A549 (cell line): ENCODE results near the gene GABRD. TPM values are rescaled to one million over a fixed set of nuclear protein-coding genes. Genes with fewer than 3 reads are reported as not detected.

Experiments
- ATAC-seq, 2 experiments: fragments of 200-7000 bp in 1 of 2; fragments of >200 bp in 1 of 2; cut with Nextera tagmentation in 1 of 2; cut with Tn5 transposase in 1 of 2; 3 replicates each; pipeline versions ENCODE4 v1.8.0 to v1.9.1; 2018 to 2020; ENCODE audit warnings: mild to moderate bottlenecking in 1 of 2, moderate library complexity in 1 of 2
- CTCF ChIA-PET: fragments of 300-600 bp; sonication (Branson Sonifier 250); formaldehyde crosslinking; extraction: SDS; loops from one replicate; lab custom pipeline; 2021; ENCODE audit warnings: antibody characterized with exemption, inconsistent platforms; lab: Yijun Ruan, JAX
- POLR2A ChIA-PET: fragments of 350-600 bp; formaldehyde crosslinking; extraction: SDS; loops from one replicate; lab custom pipeline; 2021; ENCODE audit warnings: antibody characterized with exemption, inconsistent platforms; lab: Yijun Ruan, JAX
- DNase-seq, 2 experiments: peaks; one replicate each; pipeline versions ENCODE4 v3.0.0 to v3.0.0-alpha.2; 2011 to 2016; ENCODE audit warnings: low read depth in 1 of 2, low spot score in 1 of 2
- FAIRE-seq: peaks from 2 replicates; lab custom pipeline; 2011; peaks lifted over from hg19 to GRCh38; lab: Jason Lieb, UNC
- H3K27ac ChIP-seq, 2 experiments: fragments of >200 bp; sonication (Bioruptor Twin); formaldehyde crosslinking; 3 replicates each; pipeline ENCODE4 v1.5.1; 2016 to 2017
- H3K4me1 ChIP-seq: fragments of >200 bp; sonication (Bioruptor Twin); formaldehyde crosslinking; 3 replicates; pipeline ENCODE4 v1.6.1; 2016
- H3K4me2 ChIP-seq: fragments of >200 bp; sonication (Bioruptor Twin); formaldehyde crosslinking; 3 replicates; pipeline ENCODE4 v1.6.1; 2016
- H3K4me3 ChIP-seq: fragments of >200 bp; sonication (Bioruptor Twin); formaldehyde crosslinking; 3 replicates; pipeline ENCODE4 v1.5.1; 2016
- H3K9me3 ChIP-seq: fragments of >200 bp; sonication (Bioruptor Twin); formaldehyde crosslinking; 3 replicates; pipeline ENCODE4 v1.6.1; 2016
- CBX8 ChIP-seq: fragments of 200-600 bp; sonication (generic); IDR thresholded peaks from 2 replicates; pipeline ENCODE4 v1.6.1; 2016
- EP300 ChIP-seq, 2 experiments: fragments of >200 bp; sonication (Bioruptor Twin); formaldehyde crosslinking; IDR thresholded peaks; 2 replicates in 1 of 2; 3 replicates in 1 of 2; pipeline ENCODE4 v1.6.1; 2016 to 2017
- FOSL2 ChIP-seq, 2 experiments: fragments of 450-650 bp in 1 of 2; fragments of >200 bp in 1 of 2; sonication (Bioruptor Twin) in 1 of 2; formaldehyde crosslinking; IDR thresholded peaks; 2 replicates each; pipeline versions ENCODE4 v1.5.0 to v1.6.1; 2016 to 2020; ENCODE audit warnings: mild to moderate bottlenecking in 1 of 2, moderate library complexity in 1 of 2
- FOXS1 ChIP-seq: fragments of 250-450 bp; sonication (Bioruptor Pico); IDR thresholded peaks from 2 replicates; pipeline ENCODE4 v1.5.0; 2020; ENCODE audit warnings: mild to moderate bottlenecking, moderate library complexity
- GATA3 ChIP-seq: IDR thresholded peaks from 2 replicates; pipeline ENCODE4 v1.6.1; 2012; ENCODE audit warnings: borderline replicate concordance
- HEYL ChIP-seq: fragments of 250-450 bp; sonication (Bioruptor Pico); IDR thresholded peaks from 2 replicates; pipeline ENCODE4 v1.8.0; 2021; ENCODE audit warnings: mild to moderate bottlenecking, moderate library complexity
- HOXA7 ChIP-seq: fragments of 250-450 bp; sonication (Bioruptor Pico); IDR thresholded peaks from 2 replicates; pipeline ENCODE4 v1.5.0; 2020; ENCODE audit warnings: mild to moderate bottlenecking, moderate library complexity
- HOXB13 ChIP-seq: fragments of 250-450 bp; sonication (Bioruptor Pico); IDR thresholded peaks from 2 replicates; pipeline ENCODE4 v1.5.0; 2020; ENCODE audit warnings: low read depth, mild to moderate bottlenecking, moderate library complexity
- JUN ChIP-seq, 2 experiments: fragments of >200 bp; sonication (Bioruptor Twin); formaldehyde crosslinking; IDR thresholded peaks; 2 replicates in 1 of 2; 3 replicates in 1 of 2; pipeline ENCODE4 v1.6.1; 2016 to 2017
- JUNB ChIP-seq: fragments of >200 bp; sonication (Bioruptor Twin); formaldehyde crosslinking; IDR thresholded peaks from 2 replicates; pipeline ENCODE4 v1.6.1; 2016
- KDM1A ChIP-seq: fragments of 200-600 bp; sonication (generic); IDR thresholded peaks from 2 replicates; pipeline ENCODE4 v1.6.1; 2016; ENCODE audit warnings: low read depth, mild to moderate bottlenecking
- MYC ChIP-seq: IDR thresholded peaks from 2 replicates; pipeline ENCODE4 v1.6.1; 2012; ENCODE audit warnings: mild to moderate bottlenecking, inconsistent platforms, low read length, improper control_type of control experiment, borderline replicate concordance
- NFE2L2 ChIP-seq: fragments of 150-350 bp; conservative IDR thresholded peaks from 2 replicates; pipeline ENCODE4 v1.6.1; 2014; ENCODE audit warnings: low read length
- NR3C1 ChIP-seq: fragments of >200 bp; sonication (Bioruptor Twin); formaldehyde crosslinking; IDR thresholded peaks from 3 replicates; pipeline ENCODE4 v1.6.1; 2017
- RARB ChIP-seq: fragments of 250-450 bp; sonication (Bioruptor Pico); IDR thresholded peaks from 2 replicates; pipeline ENCODE4 v1.8.0; 2021; ENCODE audit warnings: mild to moderate bottlenecking, moderate library complexity
- RFX5 ChIP-seq: fragments of 450-650 bp; IDR thresholded peaks from 2 replicates; pipeline ENCODE4 v1.7.1; 2014; ENCODE audit warnings: antibody characterized with exemption, mild to moderate bottlenecking, moderate library complexity
- TFCP2L1 ChIP-seq: fragments of 250-450 bp; sonication (Bioruptor Pico); IDR thresholded peaks from 2 replicates; pipeline ENCODE4 v1.5.0; 2021; ENCODE audit warnings: mild to moderate bottlenecking
- TP53 ChIP-seq: fragments of 250-450 bp; sonication (Bioruptor Pico); IDR thresholded peaks from 2 replicates; pipeline ENCODE4 v1.5.0; 2021; ENCODE audit warnings: mild to moderate bottlenecking, moderate library complexity
- ZC3H11A ChIP-seq: fragments of 450-650 bp; IDR thresholded peaks from 2 replicates; pipeline ENCODE4 v1.6.1; 2014; ENCODE audit warnings: antibody characterized with exemption, mild to moderate bottlenecking
- ZFP36 ChIP-seq: fragments of 450-650 bp; IDR thresholded peaks from 2 replicates; pipeline ENCODE4 v1.6.1; 2014; ENCODE audit warnings: borderline replicate concordance; ENCODE audit not compliant: partially characterized antibody
- WGBS: methylation state at CpG from one replicate; pipeline ENCODE4 v1.1.6; 2017; ENCODE audit errors: missing lambda C conversion rate; 5-methylcytosine and 5-hydroxymethylcytosine counted together
- polyA plus RNA-seq, 4 experiments: library from polyadenylated mRNA; depleted of rRNA in 3 of 4; stranded (reverse); fragments of >200 nt; fragmentation: RNase III in 1 of 4; extraction: RNeasy Plus Mini Kit Qiagen cat#74134 plus additional on column Dnase treatment in 1 of 4; gene quantifications; 2 replicates in 3 of 4; 3 replicates in 1 of 4; pipeline ENCODE4 v1.2.3, GENCODE V29; 2011 to 2017
- TF ChIP-seq, protein P1 (sequence below): fragments of >200 bp; sonication (Bioruptor Twin); formaldehyde crosslinking; IDR thresholded peaks from 3 replicates; pipeline ENCODE4 v1.5.1; 2016
- TF ChIP-seq, protein P2 (sequence below): fragments of 200-600 bp; sonication (generic); IDR thresholded peaks from 2 replicates; pipeline ENCODE4 v1.6.1; 2016; ENCODE audit warnings: antibody characterized with exemption, mild to moderate bottlenecking, moderate library complexity
- TF ChIP-seq, protein P3 (sequence below): fragments of 250-450 bp; sonication (Bioruptor Pico); IDR thresholded peaks from 2 replicates; pipeline ENCODE4 v1.5.0; 2020; ENCODE audit warnings: low read depth, mild to moderate bottlenecking, moderate library complexity

The GABRD gene
- polyA plus RNA-seq, 2 of the 4 experiments (the other 2 are of a cell fraction) = 0.12 to 0.52 TPM

DNA sequence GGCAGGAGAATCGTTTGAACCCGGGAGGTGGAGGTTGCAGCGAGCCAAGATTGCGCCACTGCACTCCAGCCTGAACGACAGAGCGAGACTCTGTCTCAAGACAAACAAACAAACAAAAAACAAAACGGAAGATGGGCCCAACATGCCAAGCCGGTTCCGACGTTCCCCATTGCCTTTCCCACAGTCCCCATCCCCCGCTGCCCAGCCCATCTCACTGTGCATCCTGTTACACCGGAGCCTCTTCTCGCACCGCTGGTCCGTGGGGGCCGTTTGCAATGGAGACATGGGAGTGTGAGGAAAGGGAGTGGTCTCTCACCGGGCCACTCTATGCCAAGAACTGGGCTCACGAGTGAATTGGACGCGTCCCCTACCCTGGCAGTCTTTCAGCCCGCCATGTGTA is 14.3 kb upstream of the GABRD start:
- CTCF ChIA-PET = no interaction called here
- FAIRE-seq (no peak), DNase-seq (no peak), ATAC-seq (no peak)
- Histone ChIP-seq H3K4me1 (no peaks in the 10 kb centered on the region), H3K4me3 (no peak overlapping the region), H3K9me3 (no peaks in the 10 kb centered on the region), H3K27ac (no peak overlapping the region), H3K4me2 (no peak overlapping the region)
- POLR2A ChIA-PET = no interaction called here
- TF ChIP-seq HEYL (CRISPR knock-in tag) = no peak
- TF ChIP-seq GATA3 = no peak
- TF ChIP-seq KDM1A = no peak
- no peak for TF ChIP-seq JUN (IDR thresholded peaks at IDR 0.05)
- no peak for TF ChIP-seq RARB
- TF ChIP-seq, protein P1, sequence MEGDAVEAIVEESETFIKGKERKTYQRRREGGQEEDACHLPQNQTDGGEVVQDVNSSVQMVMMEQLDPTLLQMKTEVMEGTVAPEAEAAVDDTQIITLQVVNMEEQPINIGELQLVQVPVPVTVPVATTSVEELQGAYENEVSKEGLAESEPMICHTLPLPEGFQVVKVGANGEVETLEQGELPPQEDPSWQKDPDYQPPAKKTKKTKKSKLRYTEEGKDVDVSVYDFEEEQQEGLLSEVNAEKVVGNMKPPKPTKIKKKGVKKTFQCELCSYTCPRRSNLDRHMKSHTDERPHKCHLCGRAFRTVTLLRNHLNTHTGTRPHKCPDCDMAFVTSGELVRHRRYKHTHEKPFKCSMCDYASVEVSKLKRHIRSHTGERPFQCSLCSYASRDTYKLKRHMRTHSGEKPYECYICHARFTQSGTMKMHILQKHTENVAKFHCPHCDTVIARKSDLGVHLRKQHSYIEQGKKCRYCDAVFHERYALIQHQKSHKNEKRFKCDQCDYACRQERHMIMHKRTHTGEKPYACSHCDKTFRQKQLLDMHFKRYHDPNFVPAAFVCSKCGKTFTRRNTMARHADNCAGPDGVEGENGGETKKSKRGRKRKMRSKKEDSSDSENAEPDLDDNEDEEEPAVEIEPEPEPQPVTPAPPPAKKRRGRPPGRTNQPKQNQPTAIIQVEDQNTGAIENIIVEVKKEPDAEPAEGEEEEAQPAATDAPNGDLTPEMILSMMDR = no peak
- no peak for TF ChIP-seq FOXS1
- no peak for TF ChIP-seq HOXA7 (CRISPR knock-in tag)
- no peak for TF ChIP-seq EP300 (IDR thresholded peaks at IDR 0.05)
- TF ChIP-seq RFX5 = no peak
- no peak for TF ChIP-seq TP53
- TF ChIP-seq NFE2L2 = no peak
- TF ChIP-seq TFCP2L1 (CRISPR knock-in tag) = no peak
- no peak for TF ChIP-seq ZFP36
- TF ChIP-seq, protein P2, sequence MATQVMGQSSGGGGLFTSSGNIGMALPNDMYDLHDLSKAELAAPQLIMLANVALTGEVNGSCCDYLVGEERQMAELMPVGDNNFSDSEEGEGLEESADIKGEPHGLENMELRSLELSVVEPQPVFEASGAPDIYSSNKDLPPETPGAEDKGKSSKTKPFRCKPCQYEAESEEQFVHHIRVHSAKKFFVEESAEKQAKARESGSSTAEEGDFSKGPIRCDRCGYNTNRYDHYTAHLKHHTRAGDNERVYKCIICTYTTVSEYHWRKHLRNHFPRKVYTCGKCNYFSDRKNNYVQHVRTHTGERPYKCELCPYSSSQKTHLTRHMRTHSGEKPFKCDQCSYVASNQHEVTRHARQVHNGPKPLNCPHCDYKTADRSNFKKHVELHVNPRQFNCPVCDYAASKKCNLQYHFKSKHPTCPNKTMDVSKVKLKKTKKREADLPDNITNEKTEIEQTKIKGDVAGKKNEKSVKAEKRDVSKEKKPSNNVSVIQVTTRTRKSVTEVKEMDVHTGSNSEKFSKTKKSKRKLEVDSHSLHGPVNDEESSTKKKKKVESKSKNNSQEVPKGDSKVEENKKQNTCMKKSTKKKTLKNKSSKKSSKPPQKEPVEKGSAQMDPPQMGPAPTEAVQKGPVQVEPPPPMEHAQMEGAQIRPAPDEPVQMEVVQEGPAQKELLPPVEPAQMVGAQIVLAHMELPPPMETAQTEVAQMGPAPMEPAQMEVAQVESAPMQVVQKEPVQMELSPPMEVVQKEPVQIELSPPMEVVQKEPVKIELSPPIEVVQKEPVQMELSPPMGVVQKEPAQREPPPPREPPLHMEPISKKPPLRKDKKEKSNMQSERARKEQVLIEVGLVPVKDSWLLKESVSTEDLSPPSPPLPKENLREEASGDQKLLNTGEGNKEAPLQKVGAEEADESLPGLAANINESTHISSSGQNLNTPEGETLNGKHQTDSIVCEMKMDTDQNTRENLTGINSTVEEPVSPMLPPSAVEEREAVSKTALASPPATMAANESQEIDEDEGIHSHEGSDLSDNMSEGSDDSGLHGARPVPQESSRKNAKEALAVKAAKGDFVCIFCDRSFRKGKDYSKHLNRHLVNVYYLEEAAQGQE = no peak
- TF ChIP-seq, protein P3, sequence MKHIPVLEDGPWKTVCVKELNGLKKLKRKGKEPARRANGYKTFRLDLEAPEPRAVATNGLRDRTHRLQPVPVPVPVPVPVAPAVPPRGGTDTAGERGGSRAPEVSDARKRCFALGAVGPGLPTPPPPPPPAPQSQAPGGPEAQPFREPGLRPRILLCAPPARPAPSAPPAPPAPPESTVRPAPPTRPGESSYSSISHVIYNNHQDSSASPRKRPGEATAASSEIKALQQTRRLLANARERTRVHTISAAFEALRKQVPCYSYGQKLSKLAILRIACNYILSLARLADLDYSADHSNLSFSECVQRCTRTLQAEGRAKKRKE (CRISPR knock-in tag) = no peak
- no peak for TF ChIP-seq NR3C1
- no peak for TF ChIP-seq ZC3H11A
- TF ChIP-seq HOXB13 (CRISPR knock-in tag) = no peak
- WGBS = 75% methylated on average over 20 of the region's 21 CpGs

DNA sequence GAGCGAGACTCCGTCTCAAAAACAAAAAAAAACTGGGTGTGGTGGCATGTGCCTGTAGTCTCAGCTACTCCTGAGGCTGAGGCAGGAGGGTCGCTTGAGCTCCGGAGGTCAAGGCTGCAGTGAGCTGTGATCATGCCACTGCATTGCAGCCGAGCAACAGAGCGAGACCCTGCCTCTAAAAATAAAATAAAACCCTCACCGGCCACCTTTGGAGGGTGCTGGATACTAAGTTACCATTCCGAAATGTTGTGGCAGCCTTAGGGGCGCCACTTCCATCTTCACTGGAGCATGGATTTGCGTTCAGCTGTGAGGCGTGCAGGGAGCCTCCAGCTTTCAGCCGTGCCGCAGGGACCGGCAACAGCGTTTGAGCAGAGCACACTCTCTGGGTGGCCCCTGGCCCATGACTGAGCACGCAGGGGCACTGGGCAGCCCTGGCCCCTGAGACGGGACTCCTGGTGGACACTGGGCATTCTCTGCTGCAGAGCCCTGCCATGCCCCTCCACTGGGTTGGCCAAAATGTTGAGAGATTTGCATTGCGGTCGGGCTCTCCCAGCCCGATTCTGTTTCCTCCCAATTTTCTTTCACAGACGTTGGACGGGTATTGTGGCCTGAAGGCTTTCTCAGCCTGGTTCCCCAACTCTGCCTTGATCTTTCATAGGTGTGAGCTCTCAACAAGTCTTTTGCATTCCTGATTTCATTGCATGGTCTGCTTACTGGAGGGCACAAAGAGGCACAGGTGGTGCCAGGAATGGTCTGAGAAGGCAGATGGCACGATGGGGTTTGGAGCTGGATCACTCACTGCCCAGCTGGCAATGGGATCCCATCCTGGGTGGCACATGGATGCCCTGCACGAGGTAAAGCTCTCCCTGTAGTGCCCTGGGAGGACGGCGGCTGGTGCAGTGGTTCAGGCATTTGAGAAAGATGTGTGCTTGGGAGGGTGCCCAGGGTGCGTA is 9.8 kb upstream of the GABRD start:
- H3K4me3 ChIP-seq = no peak overlapping the region
- no peak overlapping the region for H3K27ac ChIP-seq
- WGBS = 79% methylated on average over 22 of the region's 27 CpGs
- ATAC-seq (peak in 1 of 2 experiments; percentile 34; a peak in 2 of 6 replicates), FAIRE-seq (no peak), DNase-seq (no peak)
- no peak overlapping the region for H3K4me2 ChIP-seq
- no peaks in the 10 kb centered on the region for H3K4me1 ChIP-seq
- H3K9me3 ChIP-seq = no peaks in the 10 kb centered on the region
- POLR2A ChIA-PET = no interaction called here
- CTCF ChIA-PET = interaction anchor here (0.8 to 2.1 kb wide), 4 partner anchors 9 to 65 kb away, joined by 3 to 5 read pairs (median 3); no protein-coding TSS in a partner anchor
- TF ChIP-seq CBX8 (no peak), EP300 (IDR thresholded peaks at IDR 0.05) (no peak), MYC (no peak), RFX5 (no peak), FOSL2 (IDR thresholded peaks at IDR 0.05) (no peak), FOSL2 (CRISPR knock-in tag; IDR thresholded peaks at IDR 0.05) (no peak), JUNB (no peak)
- TF ChIP-seq, protein P1 = no peak
